Dermis blood vessel endothelial cell (primary cell): ENCODE data around the gene ESCO1. TPM values are rescaled to one million over a fixed set of nuclear protein-coding genes. Genes with fewer than 3 reads are reported as not detected.

Experiments
- DNase-seq: peaks from one replicate; pipeline ENCODE4 v3.0.0; 2010
- total RNA-seq: library from RNA; depleted of rRNA; stranded (reverse); fragments of >200 nt; gene quantifications from 2 replicates; pipeline ENCODE4 v1.2.3, GENCODE V29; 2014

Gene ESCO1
- total RNA-seq, 1 donor from 2014 or later, result 15.8 TPM

DNA sequence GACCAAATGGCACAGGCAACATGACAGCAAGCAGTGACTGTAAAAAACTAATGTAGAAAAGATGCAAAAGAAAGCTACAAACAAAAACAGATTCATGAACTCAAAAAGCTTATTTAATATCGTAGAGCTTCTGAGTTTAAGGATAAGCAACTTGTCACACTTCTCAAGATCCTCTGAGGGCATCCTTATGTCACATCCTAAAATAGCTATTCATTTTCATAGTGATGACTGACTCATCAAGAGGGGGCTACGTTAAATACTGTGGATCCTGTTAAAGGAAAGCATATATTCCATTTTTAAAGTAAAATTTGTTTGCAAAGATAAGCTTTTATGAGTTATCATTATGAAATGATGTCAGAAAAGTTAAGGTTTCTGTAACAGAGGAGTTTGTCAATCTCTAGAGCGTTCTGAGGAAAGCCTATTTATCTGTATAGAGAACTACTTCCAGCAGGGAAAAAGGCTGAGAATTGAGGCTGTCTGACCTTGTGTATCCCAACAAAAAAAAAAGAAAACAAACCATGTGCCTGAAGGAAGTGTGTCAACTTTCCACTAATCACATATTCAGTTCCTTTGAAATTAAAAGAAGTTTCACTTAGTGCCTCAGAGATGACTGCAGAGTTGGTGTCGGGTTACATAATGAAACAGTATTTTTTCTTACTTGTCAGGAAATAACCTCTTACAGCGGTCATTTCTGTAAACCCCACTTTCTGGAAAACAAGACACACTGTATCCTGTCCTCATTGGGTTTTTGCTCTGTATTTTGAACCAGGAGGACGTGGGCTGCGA is 115.5 kb downstream of the ESCO1 start:
- peak; percentile 81 for DNase-seq

DNA sequence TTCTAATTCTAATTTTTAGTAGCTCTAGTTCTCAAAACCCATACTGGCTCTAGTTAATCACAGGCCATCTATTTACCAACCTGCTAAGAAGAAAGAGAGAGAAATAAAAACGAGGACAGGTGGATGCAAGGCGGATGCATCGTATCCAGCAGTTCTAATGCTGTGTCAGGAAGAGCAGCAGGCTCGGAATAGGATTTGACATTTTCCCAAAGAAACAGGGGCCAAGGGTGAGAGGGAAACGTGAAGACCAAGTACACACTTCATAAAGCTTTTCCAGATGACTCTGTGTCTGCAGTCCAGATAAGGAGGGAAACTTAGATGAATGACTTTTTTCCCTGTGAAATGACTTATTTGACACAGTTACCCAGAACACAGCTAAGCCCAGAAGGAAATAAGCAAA is 117.5 kb downstream of the ESCO1 start:
- DNase-seq, result no peak

DNA sequence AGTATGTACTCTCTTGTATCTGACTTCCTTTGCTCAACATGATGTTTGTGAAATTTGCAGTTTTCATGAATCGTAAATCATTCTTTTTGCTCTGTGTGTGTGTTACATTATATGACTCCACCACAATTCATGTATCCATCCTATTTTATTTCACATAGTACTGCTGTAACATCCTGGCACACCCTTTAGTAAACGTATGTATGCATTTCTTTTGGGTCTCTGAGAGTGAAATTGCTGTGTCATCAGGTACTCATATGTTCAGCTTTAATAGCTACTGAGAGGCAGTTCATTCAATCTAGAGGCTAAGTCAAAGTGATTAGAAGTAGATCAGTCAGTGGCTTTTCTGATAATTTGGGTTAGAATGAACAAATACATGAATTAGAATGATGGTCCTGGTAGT is 118.8 kb downstream of the ESCO1 start:
- no peak for DNase-seq

DNA sequence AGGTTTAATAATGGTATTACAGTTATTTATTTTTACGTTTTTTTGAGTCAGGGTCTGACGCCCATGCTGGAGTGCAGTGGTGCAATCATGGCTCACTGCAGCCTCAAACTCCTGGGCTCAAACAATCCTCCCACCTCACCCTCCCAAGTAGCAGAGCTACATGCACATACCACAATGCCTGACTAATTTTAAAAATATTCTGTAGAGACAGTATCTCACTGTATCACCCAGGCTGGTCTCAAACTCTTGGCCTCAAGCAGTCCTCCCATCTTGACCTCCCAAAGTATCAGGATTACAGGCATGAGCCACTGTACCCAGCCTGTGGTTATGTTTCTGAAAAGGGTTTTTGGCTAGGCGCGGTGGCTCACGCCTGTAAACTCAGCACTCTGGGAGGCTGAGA is 120.8 kb downstream of the ESCO1 start:
- no peak for DNase-seq

Other genes starting within 250 kb of the ESCO1 start
- gene SNRPD1, start 11.6 kb upstream of the ESCO1 start, total RNA-seq, result 13.6 and 24.2 TPM in 2 replicates
- 6.9 and 7.0 TPM in 2 replicates for gene ABHD3, start 104.1 kb upstream of the ESCO1 start, total RNA-seq
- gene MIB1, start 140.1 kb upstream of the ESCO1 start, total RNA-seq, result 73.2 and 76.7 TPM in 2 replicates